ENCODE measurements around the gene ANKLE2.
"Not testable (repeated sequence)": the region's sequence is repeated elsewhere in the genome, so short reads cannot be mapped to it uniquely, and the experiment has no call there.

ANKLE2 gene

GRCh38 chr12:132764231-132764630, 2.6 kb upstream of the ANKLE2 start:
- TF ChIP-seq CTCF (IDR thresholded peaks at IDR 0.05; ENCODE audit: low read depth, low read length): no peak
- DNase-seq (ENCODE audit: low read depth, low spot score): no peak
- in situ Hi-C loops (cut with HindIII; ENCODE audit: low sequenced_read_pairs): no loop called here
- H3K4me3 ChIP-seq (ENCODE audit: low read depth, low read length): no peak overlapping the region

- peak; percentile 87 for DNase-seq (ENCODE audit: low read depth, low spot score)
- TF ChIP-seq CTCF (IDR thresholded peaks at IDR 0.05; ENCODE audit: low read depth, low read length): peak; percentile 9
- H3K4me3 ChIP-seq (ENCODE audit: low read depth, low read length): peak overlapping the region; percentile 65
- in situ Hi-C loops (cut with HindIII; ENCODE audit: low sequenced_read_pairs): no loop called here
These were observed 420 bp upstream of the ANKLE2 start for GRCh38 chr12:132761921-132762583.

GRCh38 chr12:132759359-132759758, 2.3 kb downstream of the ANKLE2 start:
- TF ChIP-seq CTCF (IDR thresholded peaks at IDR 0.05; ENCODE audit: low read depth, low read length): no peak
- in situ Hi-C loops (cut with HindIII; ENCODE audit: low sequenced_read_pairs): no loop called here
- DNase-seq (ENCODE audit: low read depth, low spot score): no peak
- H3K4me3 ChIP-seq (ENCODE audit: low read depth, low read length): peak overlapping the region; percentile 18

GRCh38 chr12:132758825-132759224, 2.8 kb downstream of the ANKLE2 start:
- in situ Hi-C loops (cut with HindIII; ENCODE audit: low sequenced_read_pairs); DNase-seq (ENCODE audit: low read depth, low spot score); H3K4me3 ChIP-seq (ENCODE audit: low read depth, low read length): not testable (repeated sequence)

- TF ChIP-seq CTCF (IDR thresholded peaks at IDR 0.05; ENCODE audit: low read depth, low read length): no peak
- DNase-seq (ENCODE audit: low read depth, low spot score): no peak
- in situ Hi-C loops (cut with HindIII; ENCODE audit: low sequenced_read_pairs): no loop called here
- no peak overlapping the region for H3K4me3 ChIP-seq (ENCODE audit: low read depth, low read length)
These were observed 7.3 kb downstream of the ANKLE2 start for GRCh38 chr12:132754160-132754932.

GRCh38 chr12:132753670-132754069, 8.0 kb downstream of the ANKLE2 start:
- DNase-seq (ENCODE audit: low read depth, low spot score); in situ Hi-C loops (cut with HindIII; ENCODE audit: low sequenced_read_pairs); H3K4me3 ChIP-seq (ENCODE audit: low read depth, low read length): not testable (repeated sequence)

GRCh38 chr12:132748319-132748718, 13.3 kb downstream of the ANKLE2 start:
- in situ Hi-C loops (cut with HindIII; ENCODE audit: low sequenced_read_pairs): no loop called here
- no peak for TF ChIP-seq CTCF (IDR thresholded peaks at IDR 0.05; ENCODE audit: low read depth, low read length)
- H3K4me3 ChIP-seq (ENCODE audit: low read depth, low read length): no peak overlapping the region
- DNase-seq (ENCODE audit: low read depth, low spot score): no peak

Data from astrocyte of the spinal cord (primary cell).